Measurements from ENCODE around the gene FFAR2. TPM values are rescaled to one million over a fixed set of nuclear protein-coding genes. Genes with fewer than 3 reads are reported as not detected.

Gene FFAR2
- total and polyA plus RNA-seq, 9 of the 15 experiments (the other 6 are each of a cell fraction or from before 2014, with no cell fraction given): not detected

DNA sequence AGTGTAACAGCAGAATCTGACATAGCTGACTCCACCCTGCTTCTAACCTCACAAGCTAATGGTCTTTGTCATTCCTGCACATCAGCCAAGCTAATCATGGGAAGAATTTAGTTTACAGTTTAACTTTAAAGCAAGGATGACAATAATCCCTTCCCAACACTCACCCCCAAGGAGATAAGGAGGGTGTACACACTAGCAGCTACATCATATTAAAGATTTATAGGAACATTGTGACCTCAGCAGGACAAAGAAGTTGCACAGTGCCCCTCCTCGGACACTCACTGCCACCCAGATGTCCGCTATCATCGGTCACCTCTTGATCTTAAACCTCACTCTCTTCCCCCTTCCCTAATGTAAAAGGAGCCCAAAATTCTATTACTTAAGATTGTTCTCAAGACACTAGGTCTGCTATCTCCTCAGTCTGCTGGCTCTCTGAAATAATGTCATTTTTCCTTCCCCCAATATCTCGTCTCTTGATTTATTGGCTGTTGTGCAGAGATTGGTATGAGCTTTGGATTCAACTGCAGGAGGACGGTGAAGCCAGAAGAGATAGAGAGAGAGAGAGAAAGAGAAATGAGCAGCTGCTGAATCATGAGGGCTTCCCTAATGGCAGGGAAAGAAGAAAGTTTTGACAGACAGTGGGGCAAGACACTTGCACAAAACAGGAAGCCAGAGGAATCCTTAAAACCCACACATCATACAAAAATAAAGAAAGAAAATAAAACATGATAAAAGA, 17.5 kb upstream of the FFAR2 start (continued):
- TF ChIP-seq, protein P1, sequence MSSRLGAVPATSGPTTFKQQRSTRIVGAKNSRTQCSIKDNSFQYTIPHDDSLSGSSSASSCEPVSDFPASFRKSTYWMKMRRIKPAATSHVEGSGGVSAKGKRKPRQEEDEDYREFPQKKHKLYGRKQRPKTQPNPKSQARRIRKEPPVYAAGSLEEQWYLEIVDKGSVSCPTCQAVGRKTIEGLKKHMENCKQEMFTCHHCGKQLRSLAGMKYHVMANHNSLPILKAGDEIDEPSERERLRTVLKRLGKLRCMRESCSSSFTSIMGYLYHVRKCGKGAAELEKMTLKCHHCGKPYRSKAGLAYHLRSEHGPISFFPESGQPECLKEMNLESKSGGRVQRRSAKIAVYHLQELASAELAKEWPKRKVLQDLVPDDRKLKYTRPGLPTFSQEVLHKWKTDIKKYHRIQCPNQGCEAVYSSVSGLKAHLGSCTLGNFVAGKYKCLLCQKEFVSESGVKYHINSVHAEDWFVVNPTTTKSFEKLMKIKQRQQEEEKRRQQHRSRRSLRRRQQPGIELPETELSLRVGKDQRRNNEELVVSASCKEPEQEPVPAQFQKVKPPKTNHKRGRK (tag; IDR thresholded peaks at IDR 0.05): peak; percentile 16; the same call in 1 of the 2 replicates
- TF ChIP-seq CBFA2T3 (IDR thresholded peaks at IDR 0.05) (peak; percentile 24; the same call in 1 of the 2 replicates), PHB (CRISPR knock-in tag; IDR thresholded peaks at IDR 0.05) (no peak), MED1 (CRISPR knock-in tag; IDR thresholded peaks at IDR 0.05; ENCODE audit: borderline replicate concordance) (no peak), L3MBTL2 (IDR thresholded peaks at IDR 0.05) (no peak), ZBTB1 (CRISPR knock-in tag; IDR thresholded peaks at IDR 0.05; ENCODE audit: borderline replicate concordance, low read depth) (no peak), ZSCAN29 (IDR thresholded peaks at IDR 0.05) (no peak), RBM25 (IDR thresholded peaks at IDR 0.05; ENCODE audit: low read depth, low read length, severe bottlenecking) (no peak), KAT2B (IDR thresholded peaks at IDR 0.05; ENCODE audit: low read depth, low read length) (no peak), LCOR (CRISPR knock-in tag; IDR thresholded peaks at IDR 0.05) (no peak), MEIS2 (IDR thresholded peaks at IDR 0.05; ENCODE audit: partially characterized antibody) (peak; percentile 45), RBM22 (IDR thresholded peaks at IDR 0.05; ENCODE audit: low read depth, low read length, poor library complexity, severe bottlenecking) (no peak), BCL6 (CRISPR knock-in tag; IDR thresholded peaks at IDR 0.05) (no peak), CAMTA2 (CRISPR knock-in tag; conservative IDR thresholded peaks at IDR 0.05) (no peak), CHD1 (IDR thresholded peaks at IDR 0.05; ENCODE audit: low read length) (no peak), TBL1XR1 (IDR thresholded peaks at IDR 0.05; ENCODE audit: low read length in 2 of 2) (no peak), CHD2 (IDR thresholded peaks at IDR 0.05; ENCODE audit: low read depth, low read length) (no peak), MAFG (tag; conservative IDR thresholded peaks at IDR 0.05) (0 out of 2 replicates have a peak, but pooled peaks have one; percentile 40), GTF2F1 (IDR thresholded peaks at IDR 0.05; ENCODE audit: low read depth, low read length) (no peak), PTTG1 (tag; IDR thresholded peaks at IDR 0.05; ENCODE audit: low read depth) (no peak)
- TF ChIP-seq, protein P2, sequence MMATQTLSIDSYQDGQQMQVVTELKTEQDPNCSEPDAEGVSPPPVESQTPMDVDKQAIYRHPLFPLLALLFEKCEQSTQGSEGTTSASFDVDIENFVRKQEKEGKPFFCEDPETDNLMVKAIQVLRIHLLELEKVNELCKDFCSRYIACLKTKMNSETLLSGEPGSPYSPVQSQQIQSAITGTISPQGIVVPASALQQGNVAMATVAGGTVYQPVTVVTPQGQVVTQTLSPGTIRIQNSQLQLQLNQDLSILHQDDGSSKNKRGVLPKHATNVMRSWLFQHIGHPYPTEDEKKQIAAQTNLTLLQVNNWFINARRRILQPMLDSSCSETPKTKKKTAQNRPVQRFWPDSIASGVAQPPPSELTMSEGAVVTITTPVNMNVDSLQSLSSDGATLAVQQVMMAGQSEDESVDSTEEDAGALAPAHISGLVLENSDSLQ (IDR thresholded peaks at IDR 0.05): peak; percentile 60
- TF ChIP-seq, protein P3, sequence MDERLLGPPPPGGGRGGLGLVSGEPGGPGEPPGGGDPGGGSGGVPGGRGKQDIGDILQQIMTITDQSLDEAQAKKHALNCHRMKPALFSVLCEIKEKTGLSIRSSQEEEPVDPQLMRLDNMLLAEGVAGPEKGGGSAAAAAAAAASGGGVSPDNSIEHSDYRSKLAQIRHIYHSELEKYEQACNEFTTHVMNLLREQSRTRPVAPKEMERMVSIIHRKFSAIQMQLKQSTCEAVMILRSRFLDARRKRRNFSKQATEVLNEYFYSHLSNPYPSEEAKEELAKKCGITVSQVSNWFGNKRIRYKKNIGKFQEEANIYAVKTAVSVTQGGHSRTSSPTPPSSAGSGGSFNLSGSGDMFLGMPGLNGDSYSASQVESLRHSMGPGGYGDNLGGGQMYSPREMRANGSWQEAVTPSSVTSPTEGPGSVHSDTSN (CRISPR knock-in tag; IDR thresholded peaks at IDR 0.05; ENCODE audit: low read depth): no peak
- TF ChIP-seq, protein P3 (tag; conservative IDR thresholded peaks at IDR 0.05; ENCODE audit: low read depth): peak; percentile 73
